Measurements from ENCODE around the gene SCARF1.

SCARF1 gene

DNA sequence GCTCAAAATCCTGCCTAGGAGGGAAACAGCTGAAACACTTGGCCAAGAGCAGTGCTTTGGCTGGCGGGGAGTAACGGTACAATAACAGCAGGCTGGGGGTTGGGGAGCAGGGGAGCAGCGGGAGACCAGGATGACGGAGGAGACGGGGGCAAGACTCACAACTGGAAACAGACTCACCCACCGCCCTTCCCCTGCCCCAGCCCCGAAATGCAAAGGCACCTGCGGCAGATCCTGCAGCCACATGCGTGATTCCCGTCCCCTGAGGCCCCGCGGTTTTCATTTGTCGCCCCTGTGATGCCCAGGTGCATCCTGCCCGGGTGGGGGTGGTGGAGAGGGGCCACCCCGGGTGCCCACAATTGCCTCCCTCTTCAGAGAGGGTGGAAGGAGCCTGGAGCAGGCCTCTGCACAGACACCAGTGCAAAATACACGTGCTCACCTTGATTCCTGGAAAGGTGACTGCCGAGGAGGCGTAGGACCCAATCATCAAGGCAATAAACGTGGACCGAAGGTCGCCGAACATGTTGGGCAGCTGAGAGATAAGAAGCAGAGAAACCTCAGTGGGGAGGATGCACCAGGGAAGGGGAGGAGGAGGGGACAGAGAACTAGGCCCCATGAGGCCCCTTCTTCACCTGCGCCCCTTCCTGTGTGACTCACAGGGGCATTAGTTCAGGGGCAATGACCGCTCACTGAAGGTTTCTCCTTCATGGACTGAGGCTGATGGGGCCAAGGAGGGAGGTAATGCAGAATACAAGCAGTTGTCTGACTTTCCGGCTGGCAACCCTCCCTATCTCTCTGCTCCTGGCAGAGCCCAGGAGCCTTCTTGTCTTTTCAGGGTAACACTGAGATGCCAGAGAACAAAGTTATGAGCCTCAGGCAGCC, 52.5 kb downstream of the SCARF1 start:
- peak; percentile 33 for DNase-seq

DNA sequence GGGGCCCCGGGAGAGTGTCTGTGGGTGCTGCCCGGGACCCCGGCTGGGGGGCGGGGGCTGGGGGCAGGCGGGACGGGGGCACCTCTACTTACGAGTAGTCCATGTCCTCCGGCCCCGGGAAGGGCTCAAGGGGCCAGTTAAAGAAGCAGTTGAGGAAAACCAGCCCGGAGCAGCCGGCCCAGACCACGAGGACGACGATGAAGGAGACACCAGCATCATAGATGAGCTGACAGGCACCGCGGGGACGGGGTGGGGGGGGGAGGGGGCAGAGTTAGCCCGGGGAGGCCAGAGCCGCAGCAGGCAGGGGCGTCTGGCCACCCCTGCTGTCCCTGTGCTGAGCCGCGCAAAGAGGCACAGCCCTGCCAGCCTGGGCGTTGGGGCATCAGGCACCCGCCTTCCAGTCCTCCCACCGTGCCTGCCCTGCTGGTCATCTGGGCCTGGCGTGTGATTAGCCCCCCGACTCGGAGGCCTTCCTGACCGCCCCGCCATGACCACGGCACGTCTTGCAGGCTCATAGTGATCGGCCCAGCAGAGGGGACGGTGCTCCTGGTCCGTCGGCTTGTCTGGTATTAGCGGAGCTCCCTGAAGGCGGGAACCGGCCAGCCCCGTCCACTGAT, 54.0 kb downstream of the SCARF1 start:
- no peak for DNase-seq

GRCh38 chr17:1590747-1591473, 54.6 kb downstream of the SCARF1 start:
- no peak for DNase-seq

GRCh38 chr17:1590029-1590746, 55.3 kb downstream of the SCARF1 start:
- no peak for DNase-seq

GRCh38 chr17:1588821-1589585, 56.5 kb downstream of the SCARF1 start:
- DNase-seq = no peak

GRCh38 chr17:1584167-1584566, 61.4 kb downstream of the SCARF1 start:
- DNase-seq = no peak
